HFF-Myc (cell line): ENCODE data around the gene GLS2.
"Not testable (repeated sequence)": the region's sequence is repeated elsewhere in the genome, so short reads cannot be mapped to it uniquely, and the experiment has no call there.

ENCODE experiments used
- DNase-seq: peaks from one replicate; pipeline ENCODE4 v3.0.0-alpha.2; 2011; ENCODE audit warnings: low read depth; ENCODE audit errors: extremely low read depth
- H3K4me3 ChIP-seq: replicated peaks from 2 replicates; pipeline ENCODE4 v1.5.1; 2011; ENCODE audit warnings: low read depth, mild to moderate bottlenecking, control low read depth, low read length
- TF ChIP-seq, protein P1 (sequence below): IDR thresholded peaks from 2 replicates; pipeline ENCODE4 v1.5.1; 2012; ENCODE audit warnings: mild to moderate bottlenecking, low read depth, low read length, control low read depth; ENCODE audit errors: missing control alignments

The GLS2 gene

DNA sequence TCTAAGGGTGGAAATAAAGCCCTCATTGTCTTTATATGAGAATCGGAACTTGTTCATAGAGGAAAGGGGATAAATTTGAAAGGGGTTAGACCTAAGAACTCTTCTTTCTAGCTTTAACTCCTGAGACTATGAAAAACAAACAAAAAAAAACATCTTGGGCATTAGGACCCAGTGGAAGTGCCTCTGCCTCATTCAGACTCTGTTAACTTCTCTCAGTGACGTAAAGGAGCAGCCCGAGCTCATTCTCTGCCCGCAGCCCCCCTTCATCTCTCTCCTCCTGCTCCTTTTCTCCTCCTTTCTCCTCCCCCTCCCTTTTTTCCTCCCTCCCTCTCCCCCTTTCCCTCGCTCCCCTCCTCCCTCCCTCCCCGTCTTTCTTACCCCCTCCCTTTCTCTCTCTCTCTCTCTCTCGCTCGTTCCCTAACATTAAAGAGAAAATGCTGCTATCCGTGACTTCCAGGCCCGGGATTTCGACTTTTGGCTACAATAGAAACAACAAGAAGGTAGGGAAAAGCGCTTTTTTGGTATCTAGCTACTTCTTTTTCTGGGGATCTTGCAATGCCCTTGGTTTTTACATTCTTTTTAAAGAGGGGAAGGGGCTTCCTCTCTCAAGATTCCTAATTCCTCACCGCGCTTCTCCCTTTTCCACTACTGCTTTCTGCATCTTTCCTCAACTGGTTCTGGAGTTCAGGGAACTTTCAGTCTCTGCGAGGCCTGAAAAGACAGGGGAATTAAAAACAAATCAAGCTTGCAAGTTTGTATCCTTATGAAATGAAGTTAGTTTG is 33.8 kb upstream of the GLS2 start, which contains the start of gene RBMS2:
Gene RBMS2, plus strand, starts transcription at position 231 of the 782 bp plus-strand sequence. Its CDS starts 204 bp downstream, at position 435.
- H3K4me3 ChIP-seq: peak within 1 kb of the TSS; percentile 67
- peak; percentile 86 for DNase-seq
- TF ChIP-seq, protein P1, sequence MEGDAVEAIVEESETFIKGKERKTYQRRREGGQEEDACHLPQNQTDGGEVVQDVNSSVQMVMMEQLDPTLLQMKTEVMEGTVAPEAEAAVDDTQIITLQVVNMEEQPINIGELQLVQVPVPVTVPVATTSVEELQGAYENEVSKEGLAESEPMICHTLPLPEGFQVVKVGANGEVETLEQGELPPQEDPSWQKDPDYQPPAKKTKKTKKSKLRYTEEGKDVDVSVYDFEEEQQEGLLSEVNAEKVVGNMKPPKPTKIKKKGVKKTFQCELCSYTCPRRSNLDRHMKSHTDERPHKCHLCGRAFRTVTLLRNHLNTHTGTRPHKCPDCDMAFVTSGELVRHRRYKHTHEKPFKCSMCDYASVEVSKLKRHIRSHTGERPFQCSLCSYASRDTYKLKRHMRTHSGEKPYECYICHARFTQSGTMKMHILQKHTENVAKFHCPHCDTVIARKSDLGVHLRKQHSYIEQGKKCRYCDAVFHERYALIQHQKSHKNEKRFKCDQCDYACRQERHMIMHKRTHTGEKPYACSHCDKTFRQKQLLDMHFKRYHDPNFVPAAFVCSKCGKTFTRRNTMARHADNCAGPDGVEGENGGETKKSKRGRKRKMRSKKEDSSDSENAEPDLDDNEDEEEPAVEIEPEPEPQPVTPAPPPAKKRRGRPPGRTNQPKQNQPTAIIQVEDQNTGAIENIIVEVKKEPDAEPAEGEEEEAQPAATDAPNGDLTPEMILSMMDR: no peak

GRCh38 chr12:56521209-56521589 is 33.2 kb upstream of the GLS2 start:
- no peak for DNase-seq
- H3K4me3 ChIP-seq: peak overlapping the region; percentile 67; the same call in 1 of the 2 replicates
- TF ChIP-seq, protein P1: no peak

DNA sequence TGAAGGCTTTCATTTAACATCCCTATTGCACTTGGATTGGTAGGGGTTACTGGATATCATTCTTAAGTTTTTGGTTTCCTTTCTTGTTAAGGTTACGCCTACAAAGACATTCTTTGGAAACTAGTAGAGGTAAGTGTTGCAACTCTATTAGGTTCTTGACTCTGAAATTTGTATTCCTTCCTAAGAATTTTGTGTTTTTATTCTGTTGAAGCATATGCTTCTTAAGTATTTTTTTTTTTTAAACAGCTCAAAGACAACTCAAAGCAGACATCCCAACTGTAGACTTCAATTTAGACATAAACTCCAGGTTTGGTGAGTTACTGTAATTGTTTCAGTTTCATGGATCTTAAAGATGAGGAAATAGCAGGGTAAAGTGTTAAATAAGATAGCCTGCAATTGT is 32.5 kb upstream of the GLS2 start:
- DNase-seq: no peak
- TF ChIP-seq, protein P1: no peak
- no peak overlapping the region for H3K4me3 ChIP-seq

GRCh38 chr12:56520048-56520447 is 32.1 kb upstream of the GLS2 start:
- TF ChIP-seq, protein P1: no peak
- DNase-seq: no peak
- H3K4me3 ChIP-seq: no peak overlapping the region

GRCh38 chr12:56518570-56518969 is 30.6 kb upstream of the GLS2 start:
- no peak overlapping the region for H3K4me3 ChIP-seq
- TF ChIP-seq, protein P1: no peak
- DNase-seq: no peak

DNA sequence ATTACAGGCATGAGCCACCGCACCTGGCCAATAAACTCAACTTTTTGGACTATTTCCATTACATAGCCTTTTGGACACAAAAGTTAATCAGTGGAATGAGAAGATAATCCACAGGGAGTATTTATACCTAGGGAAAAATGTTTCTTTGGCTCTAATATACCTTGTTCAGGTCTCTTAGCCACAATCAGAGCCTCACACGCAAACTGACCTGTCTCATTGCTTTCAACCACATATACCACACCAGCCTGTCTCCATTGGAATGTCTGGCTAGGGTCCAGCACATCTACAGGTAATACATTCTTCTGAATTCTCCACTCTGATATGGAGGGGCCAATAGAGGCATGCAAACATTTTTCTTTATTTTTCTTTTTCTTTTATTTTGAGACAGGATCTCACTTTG is 29.9 kb upstream of the GLS2 start:
- TF ChIP-seq, protein P1: no peak
- no peak for DNase-seq
- no peak overlapping the region for H3K4me3 ChIP-seq

DNA sequence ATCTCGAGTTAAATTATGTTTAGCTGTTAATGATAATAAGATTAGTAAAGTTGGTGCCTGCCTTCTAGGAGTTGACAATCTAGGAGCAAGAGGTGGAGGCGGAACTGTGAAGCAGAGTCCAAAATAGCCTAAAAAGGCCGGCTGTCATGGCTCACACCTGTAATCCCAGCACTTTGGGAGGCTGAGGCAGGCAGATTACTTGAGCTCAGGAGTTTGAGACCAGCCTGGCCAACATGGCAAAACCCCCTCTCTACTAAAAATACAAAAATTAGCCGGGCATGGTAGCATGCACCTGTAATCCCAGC is 26.0 kb upstream of the GLS2 start:
- DNase-seq, H3K4me3 ChIP-seq: not testable (repeated sequence)
